Activated naive CD8-positive, alpha-beta T cell (primary cell): ENCODE measurements around the gene TMEM37.

Experiments used
- H3K27ac Mint-ChIP-seq: one replicate; pipeline ENCODE4 v1.8.0; 2021; ENCODE audit warnings: mixed read lengths
- H3K27me3 Mint-ChIP-seq: one replicate; pipeline ENCODE4 v1.8.0; 2021; ENCODE audit warnings: mixed read lengths
- H3K36me3 Mint-ChIP-seq: one replicate; pipeline ENCODE4 v1.8.0; 2021; ENCODE audit warnings: mixed read lengths
- H3K4me1 Mint-ChIP-seq: one replicate; pipeline ENCODE4 v1.8.0; 2021; ENCODE audit warnings: low read depth, mixed read lengths
- H3K4me3 Mint-ChIP-seq: one replicate; pipeline ENCODE4 v1.8.0; 2021; ENCODE audit warnings: mild to moderate bottlenecking, mixed read lengths
- H3K9me3 Mint-ChIP-seq: one replicate; pipeline ENCODE4 v1.8.0; 2021; ENCODE audit warnings: low read depth, mixed read lengths

TMEM37 gene

GRCh38 chr2:119407430-119408220, 24.0 kb upstream of the TMEM37 start:
- no peak overlapping the region for H3K27ac Mint-ChIP-seq
- H3K36me3 Mint-ChIP-seq: no peaks in the 10 kb centered on the region

GRCh38 chr2:119408221-119408619, 23.4 kb upstream of the TMEM37 start:
- H3K27me3 Mint-ChIP-seq: peaks cover 11% of the 10 kb centered on the region
- no peak overlapping the region for H3K4me3 Mint-ChIP-seq
- no peaks in the 10 kb centered on the region for H3K36me3 Mint-ChIP-seq
- no peak overlapping the region for H3K27ac Mint-ChIP-seq
- no peaks in the 10 kb centered on the region for H3K9me3 Mint-ChIP-seq
- no peaks in the 10 kb centered on the region for H3K4me1 Mint-ChIP-seq

More at GRCh38 chr2:119407430-119408220, 24.0 kb upstream of the TMEM37 start:
- Mint-ChIP-seq H3K27me3 (peaks cover 11% of the 10 kb centered on the region), H3K9me3 (no peaks in the 10 kb centered on the region), H3K4me1 (no peaks in the 10 kb centered on the region), H3K4me3 (no peak overlapping the region)

- H3K4me3 Mint-ChIP-seq: no peak overlapping the region
- peaks cover 2% of the 10 kb centered on the region for H3K4me1 Mint-ChIP-seq
- no peak overlapping the region for H3K27ac Mint-ChIP-seq
- no peaks in the 10 kb centered on the region for H3K36me3 Mint-ChIP-seq
- no peaks in the 10 kb centered on the region for H3K9me3 Mint-ChIP-seq
- peaks cover 11% of the 10 kb centered on the region for H3K27me3 Mint-ChIP-seq
Observed at GRCh38 chr2:119409506-119409905, 22.1 kb upstream of the TMEM37 start.

DNA sequence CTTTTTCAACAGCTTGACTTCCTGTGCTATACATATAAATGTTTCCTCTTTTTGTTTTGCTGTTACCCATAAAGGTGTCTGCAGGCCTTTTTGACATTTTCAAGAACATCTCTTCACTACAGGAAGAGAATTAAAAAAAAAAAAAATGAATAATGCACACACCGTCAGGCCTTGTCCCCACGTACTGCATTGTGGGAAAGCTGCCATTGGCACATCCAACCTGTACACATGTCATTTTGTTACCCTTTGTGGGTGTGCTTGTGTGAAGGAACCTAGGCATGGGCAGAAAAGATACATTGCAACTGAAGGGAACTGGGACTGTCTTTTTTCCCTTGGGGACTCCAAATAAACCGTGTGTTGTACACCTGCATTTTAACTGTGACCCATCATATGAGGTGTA, 16.8 kb upstream of the TMEM37 start:
- peaks cover 9% of the 10 kb centered on the region for H3K27me3 Mint-ChIP-seq
- no peak overlapping the region for H3K4me3 Mint-ChIP-seq
- H3K36me3 Mint-ChIP-seq: no peaks in the 10 kb centered on the region
- no peaks in the 10 kb centered on the region for H3K9me3 Mint-ChIP-seq
- H3K27ac Mint-ChIP-seq: no peak overlapping the region
- H3K4me1 Mint-ChIP-seq: peaks cover 3% of the 10 kb centered on the region

DNA sequence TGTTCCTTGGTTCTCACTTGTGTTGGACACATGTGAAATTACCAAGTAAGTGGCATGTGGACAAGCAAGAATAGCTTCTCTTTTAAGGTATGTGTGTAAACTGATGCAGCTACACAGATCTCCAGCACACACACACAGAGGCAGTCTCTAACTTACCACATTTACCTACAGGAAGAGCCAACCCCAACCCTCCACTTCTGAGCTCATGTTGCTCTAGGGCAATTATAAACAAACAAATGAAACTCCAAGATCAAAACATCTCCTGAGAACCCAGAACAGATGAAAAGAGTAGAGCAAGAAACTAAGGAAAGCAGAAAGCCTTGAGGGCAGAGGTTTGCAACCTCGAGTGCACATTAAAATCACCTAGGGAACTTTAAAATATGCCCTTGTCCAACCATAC, 16.0 kb upstream of the TMEM37 start:
- H3K27me3 Mint-ChIP-seq: peaks cover 11% of the 10 kb centered on the region
- no peak overlapping the region for H3K27ac Mint-ChIP-seq

GRCh38 chr2:119416299-119416923, 15.2 kb upstream of the TMEM37 start:
- no peaks in the 10 kb centered on the region for H3K36me3 Mint-ChIP-seq
- no peak overlapping the region for H3K4me3 Mint-ChIP-seq
- H3K4me1 Mint-ChIP-seq: peaks cover 3% of the 10 kb centered on the region
- peaks cover 11% of the 10 kb centered on the region for H3K27me3 Mint-ChIP-seq
- no peak overlapping the region for H3K27ac Mint-ChIP-seq
- H3K9me3 Mint-ChIP-seq: no peaks in the 10 kb centered on the region

More for the DNA sequence above, 16.0 kb upstream of the TMEM37 start:
- Mint-ChIP-seq H3K36me3 (no peaks in the 10 kb centered on the region), H3K9me3 (no peaks in the 10 kb centered on the region), H3K4me3 (no peak overlapping the region), H3K4me1 (peaks cover 3% of the 10 kb centered on the region)

DNA sequence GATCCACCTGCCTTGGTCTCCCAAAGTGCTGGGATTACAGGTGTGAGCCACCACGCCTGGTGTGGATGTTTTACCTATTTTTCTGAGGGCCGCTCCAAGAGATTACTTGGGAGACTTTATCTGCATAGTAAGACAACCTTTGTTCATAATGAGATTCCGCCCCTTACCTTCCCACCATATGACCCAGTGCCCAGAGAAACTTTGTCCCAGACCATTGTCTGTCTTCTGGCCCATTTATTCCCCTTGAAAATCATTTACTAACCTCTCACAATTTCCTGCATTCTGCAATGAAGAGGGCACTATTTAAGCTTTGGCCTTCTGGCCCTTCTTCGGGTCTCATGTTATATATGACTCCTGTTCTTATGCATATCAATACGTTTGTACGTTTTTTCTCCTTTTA, 13.7 kb upstream of the TMEM37 start:
- Mint-ChIP-seq H3K4me1 (peaks cover 3% of the 10 kb centered on the region), H3K27ac (no peak overlapping the region), H3K9me3 (peaks cover 6% of the 10 kb centered on the region), H3K27me3 (peaks cover 13% of the 10 kb centered on the region), H3K4me3 (no peak overlapping the region), H3K36me3 (no peaks in the 10 kb centered on the region)

GRCh38 chr2:119419065-119419464, 12.6 kb upstream of the TMEM37 start:
- peaks cover 6% of the 10 kb centered on the region for H3K9me3 Mint-ChIP-seq
- H3K4me3 Mint-ChIP-seq: no peak overlapping the region
- H3K4me1 Mint-ChIP-seq: peaks cover 2% of the 10 kb centered on the region
- H3K36me3 Mint-ChIP-seq: no peaks in the 10 kb centered on the region
- H3K27me3 Mint-ChIP-seq: peaks cover 18% of the 10 kb centered on the region
- no peak overlapping the region for H3K27ac Mint-ChIP-seq

DNA sequence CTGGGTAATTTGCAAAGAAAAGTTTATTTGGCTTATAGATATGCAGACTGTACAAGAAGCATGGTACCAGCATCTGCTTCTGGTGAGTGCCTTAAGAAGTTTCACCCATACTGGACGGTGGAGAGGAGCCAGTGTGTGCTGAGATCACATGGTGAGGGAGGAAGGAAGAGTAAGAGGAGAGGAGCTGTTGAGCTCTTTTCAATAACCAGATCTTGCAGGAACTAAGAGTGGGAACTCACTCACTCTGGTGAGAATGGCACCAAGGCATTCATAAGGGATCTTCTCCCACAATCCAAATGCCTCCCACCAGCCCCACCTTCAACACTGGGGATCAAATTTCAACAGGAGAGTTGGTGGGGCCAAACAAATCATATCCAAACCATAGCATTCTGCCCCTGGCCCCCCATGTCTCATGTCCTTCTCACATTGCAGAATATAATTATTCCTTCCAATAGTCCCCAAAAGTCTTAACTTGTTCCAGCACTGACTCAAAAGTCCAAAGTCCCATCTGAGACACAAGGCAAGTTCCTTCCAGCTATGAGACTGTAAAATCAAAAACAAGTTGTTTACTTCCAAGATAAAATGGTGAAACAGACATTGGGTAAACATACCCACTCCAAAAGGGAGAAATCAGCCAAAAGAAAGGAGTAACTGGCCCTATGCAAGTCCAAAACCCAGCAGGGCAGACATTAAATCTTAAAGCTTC, 11.7 kb upstream of the TMEM37 start:
- Mint-ChIP-seq H3K4me3 (no peak overlapping the region), H3K9me3 (peaks cover 6% of the 10 kb centered on the region), H3K27ac (no peak overlapping the region), H3K36me3 (no peaks in the 10 kb centered on the region), H3K27me3 (peaks cover 18% of the 10 kb centered on the region), H3K4me1 (peaks cover 2% of the 10 kb centered on the region)

DNA sequence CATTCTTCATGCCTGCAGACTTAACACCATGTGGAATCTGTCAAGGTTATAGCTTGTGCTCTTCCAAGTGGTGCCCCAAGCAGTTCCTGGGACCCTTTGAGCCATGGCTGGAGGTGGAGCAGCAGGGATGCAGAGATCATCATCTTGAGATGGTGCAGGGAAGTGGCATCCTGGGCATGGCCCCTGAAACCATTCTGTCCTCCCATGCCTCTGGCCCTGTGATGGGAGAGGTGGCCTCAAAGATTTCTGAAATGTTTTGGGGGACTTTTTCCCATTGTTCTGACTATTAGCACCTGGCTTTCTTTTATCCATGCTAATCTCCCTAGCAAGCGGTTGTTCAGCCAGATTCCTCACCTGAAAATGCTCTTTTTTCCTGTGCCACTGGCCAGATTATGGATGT, 10.3 kb upstream of the TMEM37 start:
- Mint-ChIP-seq H3K4me1 (no peaks in the 10 kb centered on the region), H3K4me3 (no peak overlapping the region), H3K27me3 (peaks cover 21% of the 10 kb centered on the region), H3K36me3 (no peaks in the 10 kb centered on the region), H3K9me3 (peaks cover 6% of the 10 kb centered on the region), H3K27ac (no peak overlapping the region)

DNA sequence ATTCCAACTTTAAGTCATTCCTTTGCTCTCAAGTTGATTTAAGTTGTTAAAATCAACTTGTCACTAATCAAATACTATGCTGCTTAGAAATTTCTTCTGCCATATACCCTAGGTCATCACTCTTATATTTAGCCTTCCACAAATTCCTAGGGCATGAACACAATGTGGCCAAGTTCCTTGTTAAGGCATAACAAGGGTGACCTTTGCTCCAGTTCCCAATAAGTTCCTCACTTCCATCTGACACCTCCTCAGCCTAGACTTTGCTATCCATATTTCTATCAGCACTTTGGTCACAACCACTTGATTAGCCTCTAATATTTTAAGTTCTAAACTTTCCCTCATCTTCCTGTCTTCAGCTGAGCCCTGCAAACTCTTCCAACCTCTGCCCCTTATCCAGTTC, 9.9 kb upstream of the TMEM37 start:
- Mint-ChIP-seq H3K27me3 (peaks cover 25% of the 10 kb centered on the region), H3K36me3 (no peaks in the 10 kb centered on the region), H3K9me3 (peaks cover 6% of the 10 kb centered on the region), H3K27ac (no peak overlapping the region), H3K4me1 (no peaks in the 10 kb centered on the region), H3K4me3 (no peak overlapping the region)

DNA sequence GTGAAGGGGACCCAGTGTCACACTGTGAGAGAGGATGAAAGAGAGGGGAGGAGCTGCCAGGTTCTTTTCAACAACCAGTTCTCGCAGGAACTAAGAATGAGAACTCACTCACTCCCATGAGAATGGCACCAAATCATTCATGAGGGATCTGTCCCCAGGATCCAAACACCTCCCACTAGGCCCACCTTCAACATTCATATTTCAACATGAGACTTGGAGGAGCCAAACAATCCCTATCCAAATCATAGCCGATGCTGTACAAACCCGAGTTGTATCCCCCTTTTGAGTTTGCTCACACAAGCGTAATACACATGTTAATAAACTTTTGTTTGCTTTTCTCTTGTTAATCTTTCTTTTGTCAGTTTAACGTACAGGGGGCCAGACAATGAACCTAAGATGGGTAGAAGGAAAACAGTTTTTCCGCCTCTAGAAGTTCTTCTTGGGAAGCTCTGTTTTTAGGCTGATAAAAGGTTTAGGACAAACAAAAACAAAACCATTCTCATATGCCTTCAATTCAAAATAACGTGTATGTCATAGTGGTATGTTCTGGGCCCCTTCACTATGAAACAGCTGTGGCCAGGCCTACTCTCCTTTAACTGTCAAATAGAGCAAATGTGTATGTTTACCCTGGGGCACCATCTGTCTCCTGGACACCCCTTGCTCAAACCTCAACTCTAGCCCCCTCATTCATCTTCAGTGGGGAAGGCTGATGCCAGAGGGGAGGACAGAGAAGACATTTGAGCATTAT, 9.1 kb upstream of the TMEM37 start:
- Mint-ChIP-seq H3K4me3 (no peak overlapping the region), H3K36me3 (no peaks in the 10 kb centered on the region), H3K27ac (no peak overlapping the region), H3K9me3 (peaks cover 6% of the 10 kb centered on the region), H3K4me1 (no peaks in the 10 kb centered on the region), H3K27me3 (peaks cover 29% of the 10 kb centered on the region)

DNA sequence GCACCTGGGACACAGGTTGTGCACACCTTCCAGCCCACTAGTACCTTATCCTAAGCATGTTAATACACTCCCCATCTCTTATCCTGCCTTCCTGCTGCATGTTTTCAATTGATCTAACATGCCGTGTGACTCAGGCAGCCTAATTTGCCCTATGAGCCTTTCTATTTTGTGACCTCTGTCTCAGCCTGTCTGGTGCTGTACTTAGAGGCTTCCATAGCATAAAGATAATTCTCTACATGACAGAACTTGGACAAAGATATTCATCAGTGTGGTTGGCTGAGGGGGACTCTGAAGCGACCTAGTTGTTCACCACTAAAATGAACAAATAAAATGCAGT, 8.6 kb upstream of the TMEM37 start:
- Mint-ChIP-seq H3K27me3 (peaks cover 33% of the 10 kb centered on the region), H3K9me3 (peaks cover 6% of the 10 kb centered on the region), H3K4me3 (no peak overlapping the region), H3K4me1 (no peaks in the 10 kb centered on the region), H3K27ac (no peak overlapping the region), H3K36me3 (no peaks in the 10 kb centered on the region)

- no peaks in the 10 kb centered on the region for H3K36me3 Mint-ChIP-seq
- H3K27me3 Mint-ChIP-seq: peaks cover 35% of the 10 kb centered on the region
- no peaks in the 10 kb centered on the region for H3K4me1 Mint-ChIP-seq
- no peak overlapping the region for H3K27ac Mint-ChIP-seq
- H3K9me3 Mint-ChIP-seq: peaks cover 6% of the 10 kb centered on the region
- H3K4me3 Mint-ChIP-seq: no peak overlapping the region
Observed at GRCh38 chr2:119423811-119424210, 7.8 kb upstream of the TMEM37 start.
